ENCODE measurements around the gene RAB11FIP3.
"Not testable (repeated sequence)": the region's sequence is repeated elsewhere in the genome, so short reads cannot be mapped to it uniquely, and the experiment has no call there.

RAB11FIP3 gene, protein sequence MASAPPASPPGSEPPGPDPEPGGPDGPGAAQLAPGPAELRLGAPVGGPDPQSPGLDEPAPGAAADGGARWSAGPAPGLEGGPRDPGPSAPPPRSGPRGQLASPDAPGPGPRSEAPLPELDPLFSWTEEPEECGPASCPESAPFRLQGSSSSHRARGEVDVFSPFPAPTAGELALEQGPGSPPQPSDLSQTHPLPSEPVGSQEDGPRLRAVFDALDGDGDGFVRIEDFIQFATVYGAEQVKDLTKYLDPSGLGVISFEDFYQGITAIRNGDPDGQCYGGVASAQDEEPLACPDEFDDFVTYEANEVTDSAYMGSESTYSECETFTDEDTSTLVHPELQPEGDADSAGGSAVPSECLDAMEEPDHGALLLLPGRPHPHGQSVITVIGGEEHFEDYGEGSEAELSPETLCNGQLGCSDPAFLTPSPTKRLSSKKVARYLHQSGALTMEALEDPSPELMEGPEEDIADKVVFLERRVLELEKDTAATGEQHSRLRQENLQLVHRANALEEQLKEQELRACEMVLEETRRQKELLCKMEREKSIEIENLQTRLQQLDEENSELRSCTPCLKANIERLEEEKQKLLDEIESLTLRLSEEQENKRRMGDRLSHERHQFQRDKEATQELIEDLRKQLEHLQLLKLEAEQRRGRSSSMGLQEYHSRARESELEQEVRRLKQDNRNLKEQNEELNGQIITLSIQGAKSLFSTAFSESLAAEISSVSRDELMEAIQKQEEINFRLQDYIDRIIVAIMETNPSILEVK

DNA sequence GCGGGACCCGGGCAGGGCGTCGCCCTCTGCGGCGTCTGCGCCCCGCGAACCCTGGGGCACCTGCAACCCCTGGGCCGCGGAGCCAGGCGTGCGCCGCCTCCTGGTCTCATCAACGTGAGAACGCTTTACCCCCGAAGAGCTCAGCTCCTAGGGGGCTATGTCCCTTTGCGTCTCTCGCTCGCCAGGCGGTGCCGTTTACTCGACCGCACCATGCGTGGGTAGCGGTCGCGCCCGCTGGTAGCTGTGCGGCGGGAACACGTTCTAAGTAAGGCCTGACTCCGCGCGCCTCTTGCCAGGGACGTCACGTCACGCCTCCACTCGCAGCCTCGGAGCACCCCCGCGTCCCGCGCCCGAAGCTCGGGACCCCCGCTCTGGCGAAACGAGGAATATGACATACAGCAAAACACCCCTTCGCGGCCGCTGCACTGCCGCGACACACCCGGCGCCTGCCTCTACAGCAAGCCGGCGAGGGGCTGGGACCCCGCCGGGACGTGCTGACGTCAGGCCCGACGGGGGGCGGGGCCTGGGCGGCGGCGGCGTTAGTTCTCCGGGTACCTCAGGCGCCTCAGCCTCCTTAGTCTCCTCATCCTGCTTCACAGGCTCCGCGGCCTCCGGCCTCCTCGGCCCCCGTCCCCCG is at the start of gene RAB11FIP3:
TSS of gene RAB11FIP3 (plus strand) at position 568 of the 637 bp plus-strand sequence. CDS start 358 bp downstream, outside the sequence.
- in situ Hi-C loops (cut with MboI; ENCODE audit: low sequenced_read_pairs): no loop called here

- in situ Hi-C loops (cut with MboI; ENCODE audit: low sequenced_read_pairs): no loop called here
These were observed 49.3 kb upstream of the RAB11FIP3 start for GRCh38 chr16:375927-376816.

- in situ Hi-C loops (cut with MboI; ENCODE audit: low sequenced_read_pairs): no loop called here
These were observed 48.5 kb upstream of the RAB11FIP3 start for GRCh38 chr16:376817-377418.

GRCh38 chr16:377419-377951 is 48.0 kb upstream of the RAB11FIP3 start:
- in situ Hi-C loops (cut with MboI; ENCODE audit: low sequenced_read_pairs): no loop called here

DNA sequence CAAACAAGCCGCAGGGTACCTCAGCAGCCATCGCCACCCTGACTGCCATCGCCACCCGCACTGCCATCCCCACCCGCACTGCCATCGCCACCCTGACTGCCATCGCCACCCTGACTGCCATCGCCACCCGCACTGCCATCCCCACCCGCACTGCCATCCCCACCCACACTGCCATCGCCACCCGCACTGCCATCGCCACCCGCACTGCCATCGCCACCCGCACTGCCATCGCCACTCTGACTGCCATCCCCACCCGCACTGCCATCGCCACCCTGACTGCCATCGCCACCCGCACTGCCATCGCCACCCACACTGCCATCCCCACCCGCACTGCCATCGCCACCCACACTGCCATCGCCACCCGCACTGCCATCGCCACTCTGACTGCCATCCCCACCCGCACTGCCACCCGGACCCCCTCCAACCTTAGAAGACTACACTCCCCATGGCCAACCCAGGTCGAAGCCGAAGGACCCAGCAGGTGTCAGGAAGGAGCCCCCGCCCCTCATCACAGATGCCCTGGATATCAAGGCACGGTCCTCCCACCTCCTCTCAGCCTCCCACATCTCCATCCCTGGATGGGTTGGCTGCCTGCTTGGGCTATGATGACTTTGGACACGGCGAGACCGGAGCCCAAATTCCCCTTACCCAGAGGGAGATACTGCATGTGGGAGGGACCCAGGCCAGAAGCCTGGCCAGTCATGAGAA is 47.2 kb upstream of the RAB11FIP3 start:
- in situ Hi-C loops (cut with MboI; ENCODE audit: low sequenced_read_pairs): not testable (repeated sequence)

- in situ Hi-C loops (cut with MboI; ENCODE audit: low sequenced_read_pairs): no loop called here
These were observed 46.6 kb upstream of the RAB11FIP3 start for GRCh38 chr16:378821-379182.

DNA sequence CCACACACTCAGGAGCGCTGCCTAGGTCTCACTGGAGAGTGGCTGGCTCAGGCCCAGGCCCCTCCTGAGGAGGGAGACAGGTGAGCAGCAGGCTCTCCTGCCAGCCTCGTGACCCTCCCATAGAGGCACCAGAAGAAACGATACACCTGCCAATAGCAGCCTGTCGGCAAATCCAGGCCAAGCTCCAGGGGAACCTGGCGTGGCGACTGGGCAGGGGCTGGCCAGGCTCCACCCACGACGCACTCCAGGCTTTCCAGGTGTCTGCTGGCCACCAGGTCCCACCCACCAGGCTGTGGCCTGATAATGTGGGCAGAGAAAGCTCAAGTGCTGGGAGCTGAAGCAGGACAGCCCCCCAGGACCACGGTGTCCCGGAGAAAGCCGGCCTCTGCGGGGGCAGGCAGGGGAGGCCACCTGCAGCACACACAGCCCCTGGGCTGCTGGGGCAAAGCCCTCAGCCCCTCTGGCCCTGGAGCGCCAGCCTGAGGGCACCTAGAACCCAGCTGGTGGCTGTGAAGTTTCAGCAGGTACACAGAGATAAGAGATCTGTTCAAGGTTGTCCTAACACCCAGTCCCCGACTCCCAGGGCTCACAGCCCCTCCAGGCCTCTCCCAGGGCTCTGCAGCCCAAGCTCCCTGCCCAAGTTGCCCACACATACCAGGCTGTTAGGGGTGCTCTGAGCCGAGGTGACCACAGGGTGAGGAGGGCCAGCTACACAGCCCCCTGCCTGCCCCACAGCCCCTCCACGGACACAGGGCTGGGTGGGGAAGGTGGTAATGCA is 46.1 kb upstream of the RAB11FIP3 start:
- in situ Hi-C loops (cut with MboI; ENCODE audit: low sequenced_read_pairs): no loop called here

DNA sequence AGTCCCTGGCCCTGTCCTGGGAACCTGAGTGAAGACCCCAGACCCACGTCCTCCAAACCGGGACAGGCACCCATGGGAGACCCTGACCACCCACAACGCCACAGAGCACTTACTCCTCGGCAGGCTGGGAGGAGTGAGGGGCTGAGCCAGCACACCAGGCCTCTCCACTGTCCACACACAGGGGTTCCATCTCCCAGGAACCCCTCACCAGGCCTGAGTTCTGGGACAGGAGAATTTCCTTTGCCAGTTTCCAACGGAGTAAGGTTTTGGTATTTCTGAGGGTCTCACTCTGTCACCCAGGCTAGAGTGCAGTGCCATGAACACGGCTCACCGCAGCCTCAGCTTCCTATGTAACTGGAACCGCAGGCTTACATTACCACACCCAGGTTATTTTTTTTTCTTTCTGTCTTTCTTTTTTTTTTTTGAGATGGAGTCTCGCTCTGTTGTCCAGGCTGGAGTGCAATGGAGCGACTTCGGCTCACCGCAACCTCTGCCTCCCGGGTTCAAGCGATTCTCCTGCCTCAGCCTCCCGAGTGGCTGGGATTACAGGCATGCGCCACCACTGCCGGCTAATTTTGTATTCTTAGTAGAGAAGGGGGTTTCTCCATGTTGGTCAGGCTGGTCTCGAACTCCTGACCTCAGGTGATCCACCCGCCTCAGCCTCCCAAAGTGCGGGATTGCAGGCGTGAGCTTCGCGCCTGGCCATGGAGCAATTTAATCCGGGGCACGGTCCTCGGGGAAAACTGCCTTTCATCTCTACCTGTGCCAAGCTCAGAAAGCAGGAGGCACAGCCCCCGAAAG is 45.3 kb upstream of the RAB11FIP3 start:
- in situ Hi-C loops (cut with MboI; ENCODE audit: low sequenced_read_pairs): no loop called here

DNA sequence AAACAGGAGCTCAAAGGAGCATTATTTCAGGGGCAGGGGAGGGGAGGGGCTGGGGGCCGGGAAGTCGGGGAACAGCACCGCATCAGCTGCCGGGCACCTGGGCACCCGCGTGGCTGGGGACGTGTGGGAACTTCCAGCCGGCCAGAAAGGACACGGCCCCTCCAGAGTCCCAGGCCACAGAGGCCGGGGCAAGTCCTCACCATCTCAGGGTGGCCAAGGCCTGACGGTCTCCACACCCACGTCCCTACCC is 44.8 kb upstream of the RAB11FIP3 start:
- in situ Hi-C loops (cut with MboI; ENCODE audit: low sequenced_read_pairs): no loop called here

DNA sequence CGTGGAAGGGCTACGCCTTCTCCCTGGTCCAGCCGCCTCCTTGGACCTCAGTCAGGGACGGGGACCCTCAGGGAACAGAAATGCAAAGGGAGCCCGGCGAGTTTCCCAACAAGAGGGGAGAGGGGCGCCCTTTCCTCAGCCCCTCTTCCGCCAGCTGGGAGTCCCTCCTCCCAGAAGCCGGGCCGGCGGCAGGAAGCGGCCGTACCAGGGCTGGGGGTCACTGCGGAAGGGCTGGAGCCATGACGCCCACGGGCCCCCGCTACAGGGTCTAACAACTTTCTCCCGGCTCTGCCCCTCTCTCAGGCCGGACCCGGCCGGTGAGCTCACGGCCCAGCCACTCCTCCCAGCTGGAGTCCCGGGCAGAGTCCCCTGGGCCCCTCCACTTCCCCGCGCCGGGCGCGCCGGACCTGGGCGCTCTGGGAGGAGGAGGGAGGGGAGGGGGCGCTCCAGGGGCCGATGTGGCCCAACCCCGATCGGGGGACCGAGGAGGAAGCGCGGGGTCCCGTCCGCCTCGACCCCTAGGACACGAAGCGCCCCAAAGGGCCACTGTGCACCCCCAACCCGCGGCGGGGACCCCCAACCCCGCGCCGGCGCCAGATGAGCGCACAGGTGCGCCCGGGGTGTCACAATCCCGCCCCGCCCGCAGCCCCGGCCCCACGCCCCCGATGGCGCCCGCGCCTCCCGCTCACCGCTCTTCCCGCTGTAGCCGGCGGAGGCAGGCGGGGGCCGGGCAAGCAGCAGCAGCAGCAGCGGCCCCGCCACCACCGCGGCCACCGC is 44.2 kb upstream of the RAB11FIP3 start:
- in situ Hi-C loops (cut with MboI; ENCODE audit: low sequenced_read_pairs): no loop called here

GRCh38 chr16:381789-382717 is 43.4 kb upstream of the RAB11FIP3 start, which contains the start of gene PGAP6:
PGAP6 (minus strand) TSS chr16:381978; CDS start chr16:381821, 157 bp downstream.
- in situ Hi-C loops (cut with MboI; ENCODE audit: low sequenced_read_pairs): no loop called here

DNA sequence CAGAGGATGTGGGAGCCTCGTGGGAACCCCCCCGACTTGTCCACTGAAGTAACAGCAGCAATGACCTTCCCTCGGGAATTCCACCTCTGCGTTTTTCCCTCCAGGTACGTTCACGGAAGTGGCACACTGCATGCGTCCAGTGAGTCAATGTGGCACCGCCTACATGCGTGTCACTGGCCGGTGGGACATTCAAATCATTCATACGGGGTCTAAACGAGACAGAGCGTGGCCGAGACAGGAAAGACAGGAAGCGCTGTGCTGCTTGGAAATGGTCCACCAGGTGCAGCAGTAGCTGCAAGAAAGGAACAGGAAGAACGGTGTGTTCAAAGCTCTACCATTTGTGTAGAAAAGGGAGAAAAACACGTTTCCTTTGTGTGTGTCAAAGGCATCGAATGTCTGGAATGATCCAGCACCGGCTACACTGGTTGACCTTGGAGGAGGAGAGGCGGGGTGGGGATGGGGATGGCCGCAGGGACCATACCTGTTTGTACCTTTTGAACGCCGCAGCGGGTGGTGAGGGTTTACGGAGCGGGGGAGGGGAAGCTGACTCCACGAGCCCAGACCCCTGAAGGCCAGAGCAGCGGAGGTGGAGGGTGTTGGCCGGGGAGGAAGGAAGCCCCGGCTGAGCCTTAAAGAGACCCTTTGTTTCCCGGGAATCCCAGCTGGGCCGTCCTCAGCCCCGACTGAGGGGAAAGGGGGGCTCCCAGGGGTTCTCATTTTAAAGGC is 42.0 kb upstream of the RAB11FIP3 start:
- in situ Hi-C loops (cut with MboI; ENCODE audit: low sequenced_read_pairs): no loop called here

DNA sequence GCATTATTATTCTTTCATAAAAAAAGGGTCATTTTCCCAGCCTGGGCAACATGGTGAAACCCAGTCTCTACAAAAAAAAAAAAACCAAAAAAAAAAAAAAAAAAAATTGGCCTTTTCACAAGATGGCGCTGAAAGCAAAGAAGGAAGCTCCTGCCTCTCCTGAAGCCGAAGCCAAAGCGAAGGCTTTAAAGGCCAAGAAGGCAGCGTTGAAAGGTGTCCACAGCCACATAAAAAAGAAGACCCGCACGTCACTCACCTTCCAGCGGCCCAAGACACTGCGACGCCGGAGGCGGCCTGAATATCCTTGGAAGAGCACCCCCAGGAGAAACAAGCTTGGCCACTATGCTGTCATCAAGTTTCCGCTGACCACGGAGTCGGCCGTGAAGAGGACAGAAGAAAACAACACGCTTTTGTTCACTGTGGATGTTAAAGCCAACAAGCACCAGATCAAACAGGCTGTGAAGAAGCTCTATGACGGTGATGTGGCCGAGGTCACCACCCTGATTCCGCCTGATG is 38.8 kb upstream of the RAB11FIP3 start:
- in situ Hi-C loops (cut with MboI; ENCODE audit: low sequenced_read_pairs): no loop called here

GRCh38 chr16:387761-388666 is 37.4 kb upstream of the RAB11FIP3 start:
- in situ Hi-C loops (cut with MboI; ENCODE audit: low sequenced_read_pairs): not testable (repeated sequence)

Measured in HL-60/S4 treated with retinoic acid at 250 ng/mL for 4 days and 3 days (cell line).